GM12878 (cell line): ENCODE measurements around the gene SNCAIP. TPM values are rescaled to one million over a fixed set of nuclear protein-coding genes. Genes with fewer than 3 reads are reported as not detected.

ENCODE experiments used
- ATAC-seq: fragments of 200-7000 bp; cut with Tn5 transposase; 3 replicates; pipeline ENCODE4 v1.9.1; 2020; ENCODE audit warnings: mild to moderate bottlenecking, moderate library complexity
- BruUV-seq: library from RNA; stranded (reverse); fragments of 400-500 nt; replicated peaks from 2 replicates; lab custom pipeline; 2021; lab: Mats Ljungman, UMichigan
- CTCF ChIA-PET: fragments of 300-600 bp; sonication (Branson Sonifier 250); formaldehyde crosslinking; extraction: SDS; loops from one replicate; lab custom pipeline; 2021; ENCODE audit warnings: inconsistent platforms; lab: Yijun Ruan, JAX
- POLR2A ChIA-PET: fragments of 350-600 bp; formaldehyde crosslinking; extraction: SDS; loops from one replicate; lab custom pipeline; 2021; ENCODE audit warnings: inconsistent platforms; lab: Charles Lee
- RAD21 ChIA-PET: fragments of 300-600 bp; sonication (Branson Sonifier 250); formaldehyde crosslinking; loops from one replicate; lab custom pipeline; 2023; ENCODE audit warnings: antibody characterized with exemption; ENCODE audit not compliant: unreplicated experiment; lab: Charles Lee
- SMC1A ChIA-PET: fragments of 300-600 bp; sonication (Branson Sonifier 250); formaldehyde crosslinking; loops from one replicate; lab custom pipeline; 2023; ENCODE audit not compliant: unreplicated experiment, uncharacterized antibody; lab: Charles Lee
- DNase-seq: peaks from one replicate; pipeline ENCODE4 v3.0.0-alpha.2; 2011; ENCODE audit warnings: low read depth, low spot score
- FAIRE-seq: peaks from 3 replicates; lab custom pipeline; 2011; peaks lifted over from hg19 to GRCh38; lab: Jason Lieb, UNC
- H2AFZ ChIP-seq: 2 replicates; pipeline ENCODE4 v1.6.0; 2011; ENCODE audit warnings: low read depth, low read length, control low read depth; ENCODE audit not compliant: control insufficient read depth
- H3K27ac ChIP-seq: 2 replicates; pipeline ENCODE4 v1.5.1; 2011; ENCODE audit warnings: control low read depth; ENCODE audit not compliant: control insufficient read depth, insufficient read depth
- H3K27me3 ChIP-seq, 2 experiments: replicated peaks in 1 of 2; 2 replicates each; pipeline versions ENCODE4 v1.6.0 to v1.6.1; 2011; ENCODE audit warnings: low read length in 1 of 2; ENCODE audit not compliant: control insufficient read depth in 2 of 2, insufficient read depth in 2 of 2
- H3K36me3 ChIP-seq, 2 experiments: 2 replicates each; pipeline ENCODE4 v1.5.1; 2011; ENCODE audit warnings: low read length in 1 of 2; ENCODE audit not compliant: control insufficient read depth in 2 of 2, insufficient read depth in 2 of 2
- H3K4me1 ChIP-seq: 2 replicates; pipeline ENCODE4 v1.6.1; 2011; ENCODE audit warnings: mild to moderate bottlenecking, low read length, moderate library complexity, mixed read lengths; ENCODE audit not compliant: control insufficient read depth, insufficient read depth
- H3K4me2 ChIP-seq: 2 replicates; pipeline ENCODE4 v1.6.0; 2011; ENCODE audit warnings: control low read depth; ENCODE audit not compliant: control insufficient read depth, insufficient read depth
- H3K4me3 ChIP-seq: fragments of 200-600 bp; sonication (generic); 2 replicates; pipeline ENCODE4 v1.5.1; 2016
- H3K79me2 ChIP-seq: 2 replicates; pipeline ENCODE4 v1.6.0; 2011; ENCODE audit warnings: low read length; ENCODE audit not compliant: control insufficient read depth, insufficient read depth
- H3K9ac ChIP-seq: 2 replicates; pipeline ENCODE4 v1.8.0; 2011; ENCODE audit warnings: low read length, control low read depth, mixed read lengths; ENCODE audit not compliant: control insufficient read depth, insufficient read depth
- H3K9me3 ChIP-seq: replicated peaks from 3 replicates; pipeline ENCODE4 v1.5.1; 2011; ENCODE audit warnings: mild to moderate bottlenecking, low read length; ENCODE audit not compliant: control insufficient read depth, insufficient read depth
- H4K20me1 ChIP-seq: 2 replicates; pipeline ENCODE4 v1.6.0; 2011; ENCODE audit not compliant: control insufficient read depth, insufficient read depth
- CEBPB ChIP-seq, 2 experiments: fragments of 150-350 bp in 1 of 2; IDR thresholded peaks; 2 replicates each; pipeline ENCODE4 v1.6.1; 2012 to 2014; ENCODE audit warnings: low read depth in 2 of 2, low read length in 2 of 2, borderline replicate concordance in 1 of 2, inconsistent platforms in 1 of 2
- NFXL1 ChIP-seq: fragments of 450-650 bp; IDR thresholded peaks from 2 replicates; pipeline ENCODE4 v1.6.1; 2017; ENCODE audit warnings: antibody characterized with exemption, mild to moderate bottlenecking, borderline replicate concordance
- NFYA ChIP-seq: IDR thresholded peaks from 2 replicates; pipeline ENCODE4 v1.6.1; 2011; ENCODE audit warnings: low read depth, mild to moderate bottlenecking, low read length, improper control_type of control experiment, borderline replicate concordance
- RCOR1 ChIP-seq: conservative IDR thresholded peaks from 2 replicates; pipeline ENCODE4 v1.6.1; 2012; ENCODE audit warnings: low read depth, low read length, improper control_type of control experiment
- ZNF207 ChIP-seq: fragments of 450-650 bp; IDR thresholded peaks from 2 replicates; pipeline ENCODE4 v1.6.1; 2014; ENCODE audit warnings: antibody characterized with exemption, mild to moderate bottlenecking, borderline replicate concordance
- WGBS: methylation state at CpG from one replicate; pipeline ENCODE4 v1.1.6; 2016; ENCODE audit warnings: low lambda C conversion rate; ENCODE audit not compliant: insufficient replicate concordance, insufficient coverage; ENCODE audit errors: missing lambda C conversion rate; 5-methylcytosine and 5-hydroxymethylcytosine counted together
- in situ Hi-C: fragments of 300-500 bp; cut with MboI; formaldehyde crosslinking; loops from 9 replicates; pipeline ENCODE4 v1.14.3; 2018; ENCODE audit warnings: mixed read lengths
- intact Hi-C: fragments of 100-400 bp; cut with micrococcal nuclease; formaldehyde crosslinking; loops from one replicate; pipeline ENCODE4 v1.14.2; 2022; ENCODE audit not compliant: unreplicated experiment
- polyA plus RNA-seq, 11 experiments: library from polyadenylated mRNA; depleted of rRNA in 4 of 11; unstranded in 6 of 11; stranded (reverse) in 5 of 11; fragments of >200 nt; fragmentation: Nextera tagmentation in 4 of 11; fragmentation: Illumina TruSeq in 1 of 11; extraction: Ambion mirVana in 4 of 11; extraction: Trizol in 1 of 11; gene quantifications; 1 replicate in 1 of 11; 2 replicates in 10 of 11; pipeline versions ENCODE4 v1.2.1 to v1.2.3, GENCODE V29; 2011 to 2016; ENCODE audit warnings: inconsistent platforms in 2 of 11, missing spikeins in 2 of 11, low read depth in 1 of 11
- total RNA-seq, 4 experiments: library from RNA; depleted of rRNA in 3 of 4; stranded (reverse); fragments of >200 nt in 3 of 4; fragmentation: Illumina TruSeq in 1 of 4; extraction: Trizol in 1 of 4; gene quantifications; 2 replicates each; pipeline versions ENCODE4 v1.2.1 to v1.2.3, GENCODE V29; 2013 to 2021

SNCAIP gene
- total and polyA plus RNA-seq, 10 of the 15 experiments (the other 5 are each of a cell fraction or from before 2014, with no cell fraction given): 0.03 to 0.62 (median 0.16) TPM; not detected in 1

GRCh38 chr5:122304471-122305215 is 7.4 kb upstream of the SNCAIP start:
- SMC1A ChIA-PET: interaction anchor here (1.2 to 2.2 kb wide), 4 partner anchors 9 to 109 kb away, joined by 3 to 7 read pairs (median 4); no protein-coding TSS in a partner anchor

GRCh38 chr5:122306461-122306860 is 5.6 kb upstream of the SNCAIP start:
- 0% methylated on average over 2 of the region's 2 CpGs for WGBS
- Histone ChIP-seq H3K4me1 (no peaks in the 10 kb centered on the region), H3K9ac (no peak overlapping the region), H3K79me2 (no peaks in the 10 kb centered on the region), H3K4me2 (no peak overlapping the region), H3K4me3 (no peak overlapping the region), H3K36me3 (no peaks in the 10 kb centered on the region), H4K20me1 (no peaks in the 10 kb centered on the region), H3K27me3 (peaks cover 0 to 5% of the 10 kb centered on the region in 2 experiments; a peak in 2 of 4 replicates), H3K9me3 (no peaks in the 10 kb centered on the region), H3K27ac (no peak overlapping the region), H2AFZ (no peak overlapping the region)
- ATAC-seq (no peak), DNase-seq (no peak), FAIRE-seq (no peak)
- in situ Hi-C loops: no loop called here
- CTCF ChIA-PET: interaction anchor here (0.7 to 3.0 kb wide), 2 partner anchors 10 to 16 kb away, joined by 4 to 13 read pairs; no protein-coding TSS in a partner anchor
- POLR2A ChIA-PET: no interaction called here
- no peak for TF ChIP-seq ZNF207
- TF ChIP-seq NFYA: no peak
- no peak for TF ChIP-seq RCOR1
- no peak for TF ChIP-seq CEBPB (IDR thresholded peaks at IDR 0.05; ENCODE audit: borderline replicate concordance in 1 of 2, low read depth in 2 of 2, low read length in 2 of 2)
- SMC1A ChIA-PET: no interaction called here
- RAD21 ChIA-PET: interaction anchor here (1.1 kb wide), 1 partner anchor 10 kb away, joined by 4 read pairs; no protein-coding TSS in a partner anchor
- no TSS peak for BruUV-seq
- intact Hi-C loops: no loop called here

More at GRCh38 chr5:122304471-122305215, 7.4 kb upstream of the SNCAIP start:
- no peak overlapping the region for H3K9ac ChIP-seq
- no peaks in the 10 kb centered on the region for H3K27me3 ChIP-seq
- POLR2A ChIA-PET: no interaction called here
- FAIRE-seq: no peak
- no peaks in the 10 kb centered on the region for H3K4me1 ChIP-seq
- TF ChIP-seq NFXL1: no peak
- no peak overlapping the region for H3K4me2 ChIP-seq
- H3K79me2 ChIP-seq: no peaks in the 10 kb centered on the region
- no peak overlapping the region for H3K4me3 ChIP-seq
- CTCF ChIA-PET: interaction anchor here (0.7 to 1.5 kb wide), 3 partner anchors 9 to 49 kb away, joined by 3 to 5 read pairs (median 4); no protein-coding TSS in a partner anchor
- intact Hi-C loops: no loop called here
- H4K20me1 ChIP-seq: no peaks in the 10 kb centered on the region
- no peak for DNase-seq
- RAD21 ChIA-PET: no interaction called here
- H2AFZ ChIP-seq: no peak overlapping the region
- no peaks in the 10 kb centered on the region for H3K36me3 ChIP-seq
- in situ Hi-C loops: no loop called here
- H3K9me3 ChIP-seq: no peaks in the 10 kb centered on the region
- 56% methylated on average over 2 of the region's 2 CpGs for WGBS
- no TSS peak for BruUV-seq
- no peak overlapping the region for H3K27ac ChIP-seq
- no peak for ATAC-seq
